SK-N-SH treated with all-trans-retinoic acid at 6 μM for 48 hours (cell line): Measurements from ENCODE around the gene TMEM223.
A peak's percentile ranks its signal among the peaks of the same experiment; 100 is the strongest.

ENCODE experiments used
- ATAC-seq: fragments of 200-7000 bp; cut with Tn5 transposase; 3 replicates; pipeline ENCODE4 v1.9.1; 2020; ENCODE audit warnings: mild to moderate bottlenecking, moderate library complexity
- CREB5 ChIP-seq: fragments of 250-450 bp; sonication (Bioruptor Pico); IDR thresholded peaks from 2 replicates; pipeline ENCODE4 v1.5.1; 2020; ENCODE audit warnings: low read depth, mild to moderate bottlenecking, moderate library complexity
- CSDC2 ChIP-seq: fragments of 250-450 bp; sonication (Bioruptor Pico); IDR thresholded peaks from 2 replicates; pipeline ENCODE4 v1.5.0; 2020; ENCODE audit warnings: mild to moderate bottlenecking, moderate library complexity
- ESRRG ChIP-seq: fragments of 250-450 bp; sonication (Bioruptor Pico); IDR thresholded peaks from 2 replicates; pipeline ENCODE4 v1.6.1; 2021; ENCODE audit warnings: mild to moderate bottlenecking
- GLIS3 ChIP-seq: fragments of 250-450 bp; sonication (Bioruptor Pico); IDR thresholded peaks from 2 replicates; pipeline ENCODE4 v1.5.0; 2020; ENCODE audit warnings: mild to moderate bottlenecking, moderate library complexity
- OSR1 ChIP-seq: fragments of 250-450 bp; sonication (Bioruptor Pico); IDR thresholded peaks from 2 replicates; pipeline ENCODE4 v1.8.0; 2022; ENCODE audit warnings: moderate library complexity, mild to moderate bottlenecking, inconsistent platforms
- PATZ1 ChIP-seq: fragments of 250-450 bp; sonication (Bioruptor Pico); IDR thresholded peaks from 2 replicates; pipeline ENCODE4 v1.8.0; 2020; ENCODE audit warnings: mild to moderate bottlenecking, moderate library complexity, borderline replicate concordance
- POU6F1 ChIP-seq: fragments of 250-450 bp; sonication (Bioruptor Pico); IDR thresholded peaks from 2 replicates; pipeline ENCODE4 v1.8.0; 2021; ENCODE audit warnings: low read depth, mild to moderate bottlenecking, moderate library complexity, borderline replicate concordance
- PPARA ChIP-seq: fragments of 250-450 bp; sonication (Bioruptor Pico); IDR thresholded peaks from 2 replicates; pipeline ENCODE4 v1.5.0; 2020; ENCODE audit warnings: mild to moderate bottlenecking, borderline replicate concordance
- RARB ChIP-seq: fragments of 250-450 bp; sonication (Bioruptor Pico); IDR thresholded peaks from 2 replicates; pipeline ENCODE4 v1.8.0; 2021; ENCODE audit warnings: mild to moderate bottlenecking, moderate library complexity
- SNAI2 ChIP-seq: fragments of 250-450 bp; sonication (Bioruptor Pico); IDR thresholded peaks from 2 replicates; pipeline ENCODE4 v1.5.0; 2020; ENCODE audit warnings: mild to moderate bottlenecking, moderate library complexity
- TCF4 ChIP-seq: fragments of 250-450 bp; sonication (Bioruptor Pico); IDR thresholded peaks from 2 replicates; pipeline ENCODE4 v1.8.0; 2021; ENCODE audit warnings: mild to moderate bottlenecking, moderate library complexity, borderline replicate concordance
- TOX ChIP-seq: fragments of 250-450 bp; sonication (Bioruptor Pico); IDR thresholded peaks from 2 replicates; pipeline ENCODE4 v1.8.0; 2021; ENCODE audit warnings: mild to moderate bottlenecking, moderate library complexity, borderline replicate concordance
- TSHZ2 ChIP-seq: fragments of 250-450 bp; sonication (Bioruptor Pico); IDR thresholded peaks from 2 replicates; pipeline ENCODE4 v1.5.0; 2020; ENCODE audit warnings: mild to moderate bottlenecking, moderate library complexity
- ZC3H10 ChIP-seq: fragments of 250-450 bp; sonication (Bioruptor Pico); IDR thresholded peaks from 2 replicates; pipeline ENCODE4 v1.5.1; 2021; ENCODE audit warnings: mild to moderate bottlenecking, moderate library complexity
- ZFP3 ChIP-seq: fragments of 250-450 bp; sonication (Bioruptor Pico); IDR thresholded peaks from 2 replicates; pipeline ENCODE4 v1.5.0; 2020; ENCODE audit warnings: mild to moderate bottlenecking, moderate library complexity
- ZFP30 ChIP-seq: fragments of 450-650 bp; formaldehyde crosslinking; IDR thresholded peaks from 2 replicates; pipeline ENCODE4 v1.5.0; 2022; ENCODE audit warnings: mild to moderate bottlenecking, moderate library complexity
- ZNF565 ChIP-seq: fragments of 450-650 bp; formaldehyde crosslinking; conservative IDR thresholded peaks from 2 replicates; pipeline ENCODE4 v1.5.0; 2020; ENCODE audit warnings: low read depth, mild to moderate bottlenecking, moderate library complexity
- ZNF70 ChIP-seq: fragments of 450-650 bp; formaldehyde crosslinking; IDR thresholded peaks from 2 replicates; pipeline ENCODE4 v1.5.0; 2020; ENCODE audit warnings: mild to moderate bottlenecking, moderate library complexity
- ZNF8 ChIP-seq: fragments of 450-650 bp; formaldehyde crosslinking; IDR thresholded peaks from 2 replicates; pipeline ENCODE4 v1.5.0; 2020; ENCODE audit warnings: mild to moderate bottlenecking, moderate library complexity

Gene TMEM223

GRCh38 chr11:62804310-62805075 lies 12.7 kb upstream of the TMEM223 start:
- TF ChIP-seq TOX (no peak), ZFP30 (CRISPR knock-in tag) (no peak), SNAI2 (no peak), POU6F1 (CRISPR knock-in tag) (no peak), ZC3H10 (CRISPR knock-in tag) (no peak), RARB (CRISPR knock-in tag) (no peak), PPARA (CRISPR knock-in tag) (no peak)
- TF ChIP-seq, all 23 proteins: peak for 0
- ATAC-seq: peak; percentile 28

- no peak for ATAC-seq
These were observed 9.3 kb upstream of the TMEM223 start for GRCh38 chr11:62801071-62801470.

GRCh38 chr11:62799486-62799885 lies 7.7 kb upstream of the TMEM223 start:
- TF ChIP-seq ZFP30 (CRISPR knock-in tag) (no peak), ESRRG (CRISPR knock-in tag) (no peak), RARB (CRISPR knock-in tag) (no peak)
- no peak for ATAC-seq

More at GRCh38 chr11:62801071-62801470, 9.3 kb upstream of the TMEM223 start:
- TF ChIP-seq ZNF565: no peak
- TF ChIP-seq SNAI2: no peak
- TF ChIP-seq POU6F1 (CRISPR knock-in tag): no peak
- TF ChIP-seq TCF4 (CRISPR knock-in tag): no peak
- no peak for TF ChIP-seq PPARA (CRISPR knock-in tag)

- ATAC-seq: no peak
- no peak for TF ChIP-seq CREB5 (CRISPR knock-in tag)
- no peak for TF ChIP-seq ESRRG (CRISPR knock-in tag)
- no peak for TF ChIP-seq PPARA (CRISPR knock-in tag)
- no peak for TF ChIP-seq ZNF8
- TF ChIP-seq GLIS3 (CRISPR knock-in tag): no peak
- no peak for TF ChIP-seq ZNF70 (CRISPR knock-in tag)
- no peak for TF ChIP-seq ZFP3
- no peak for TF ChIP-seq OSR1 (CRISPR knock-in tag)
- TF ChIP-seq ZC3H10 (CRISPR knock-in tag): no peak
- no peak for TF ChIP-seq RARB (CRISPR knock-in tag)
- TF ChIP-seq ZNF565: no peak
- no peak for TF ChIP-seq TOX
- TF ChIP-seq CSDC2 (CRISPR knock-in tag): no peak
- no peak for TF ChIP-seq ZFP30 (CRISPR knock-in tag)
- TF ChIP-seq TSHZ2 (CRISPR knock-in tag): no peak
- no peak for TF ChIP-seq PATZ1 (CRISPR knock-in tag)
These were observed 4.5 kb upstream of the TMEM223 start for GRCh38 chr11:62796281-62796680.
